ENCODE measurements around the gene SRSF8. TPM values are rescaled to one million over a fixed set of nuclear protein-coding genes. Genes with fewer than 3 reads are reported as not detected.

Gene SRSF8
- total and polyA plus RNA-seq, 9 of the 15 experiments (the other 6 are each of a cell fraction or from before 2014, with no cell fraction given) = 18.0 to 53.4 (median 27.9) TPM

- FAIRE-seq = no peak
Measured at GRCh38 chr11:95070471-95070870, 3.8 kb downstream of the SRSF8 start.

GRCh38 chr11:95072948-95073347, 6.2 kb downstream of the SRSF8 start:
- in situ Hi-C loops (cut with MboI) (no loop called here), intact Hi-C loops (cut with micrococcal nuclease) (no loop called here)
- Histone ChIP-seq H3K4me2 (ENCODE audit: insufficient read depth, low read length) (no peak overlapping the region), H3K9ac (ENCODE audit: insufficient read depth in 1 of 2, low read depth in 2 of 2, low read length in 2 of 2) (no peak overlapping the region), H3K4me1 (replicated peaks in 1 of 2; ENCODE audit: control insufficient read depth in 2 of 2, insufficient read depth in 2 of 2, low read length in 2 of 2) (peaks cover 0 to 11% of the 10 kb centered on the region in 2 experiments; a peak in 3 of 5 replicates), H3K36me3 (ENCODE audit: control insufficient read depth, insufficient read depth, low read length) (peaks cover 9% of the 10 kb centered on the region; the same call in 2 of the 3 replicates), H3K27ac (ENCODE audit: extremely low read depth, low read depth, low read length) (no peak overlapping the region), H3K4me3 (no peak overlapping the region), H3K9me1 (ENCODE audit: control insufficient read depth, insufficient read depth, low read length) (no peaks in the 10 kb centered on the region), H2AFZ (ENCODE audit: low read depth, low read length) (no peak overlapping the region), H3K27me3 (ENCODE audit: control insufficient read depth in 2 of 2, insufficient read depth in 2 of 2, low read length in 2 of 2) (no peaks in the 10 kb centered on the region), H3K9me3 (replicated peaks; ENCODE audit: control insufficient read depth, insufficient read depth, low read depth, low read length) (no peaks in the 10 kb centered on the region), H3K79me2 (ENCODE audit: control insufficient read depth, insufficient read depth, low read length) (peaks cover 30% of the 10 kb centered on the region), H4K20me1 (replicated peaks; ENCODE audit: control insufficient read depth, insufficient read depth, low read length) (no peaks in the 10 kb centered on the region)
- POLR2A ChIA-PET = interaction anchor here (1.2 to 5.0 kb wide), 5 partner anchors 9 to 36 kb away, joined by 3 to 33 read pairs (median 3); no protein-coding TSS in a partner anchor
- ATAC-seq (no peak), DNase-seq (ENCODE audit: extremely low read depth in 1 of 4, low spot score in 3 of 4) (no peak), FAIRE-seq (no peak)
- CTCF ChIA-PET (ENCODE audit: low intra/inter-chr PET ratio) = no interaction called here
- no TSS peak for BruUV-seq (replicated peaks)
- TF ChIP-seq TOE1 (IDR thresholded peaks at IDR 0.05; ENCODE audit: borderline replicate concordance) (no peak), TOE1 (CRISPR knock-in tag; IDR thresholded peaks at IDR 0.05; ENCODE audit: borderline replicate concordance, low read depth) (no peak), POLR2A (conservative IDR thresholded peaks at IDR 0.05) (peak; percentile 35; the same call in 1 of the 2 replicates), KLF13 (tag; IDR thresholded peaks at IDR 0.05; ENCODE audit: borderline replicate concordance, low read depth) (no peak), CHAMP1 (IDR thresholded peaks at IDR 0.05) (no peak)

More at GRCh38 chr11:95070471-95070870, 3.8 kb downstream of the SRSF8 start:
- BruUV-seq (replicated peaks) = no TSS peak
- in situ Hi-C loops (cut with MboI) (no loop called here), intact Hi-C loops (cut with micrococcal nuclease) (no loop called here)
- Histone ChIP-seq H3K79me2 (ENCODE audit: control insufficient read depth, insufficient read depth, low read length) (peaks cover 38% of the 10 kb centered on the region), H3K9me3 (replicated peaks; ENCODE audit: control insufficient read depth, insufficient read depth, low read depth, low read length) (no peaks in the 10 kb centered on the region), H3K4me3 (no peak overlapping the region), H3K9ac (ENCODE audit: insufficient read depth in 1 of 2, low read depth in 2 of 2, low read length in 2 of 2) (no peak overlapping the region), H3K27me3 (ENCODE audit: control insufficient read depth in 2 of 2, insufficient read depth in 2 of 2, low read length in 2 of 2) (no peaks in the 10 kb centered on the region), H4K20me1 (replicated peaks; ENCODE audit: control insufficient read depth, insufficient read depth, low read length) (no peaks in the 10 kb centered on the region), H3K4me1 (replicated peaks in 1 of 2; ENCODE audit: control insufficient read depth in 2 of 2, insufficient read depth in 2 of 2, low read length in 2 of 2) (peaks cover 0 to 5% of the 10 kb centered on the region in 2 experiments; a peak in 3 of 5 replicates), H3K4me2 (ENCODE audit: insufficient read depth, low read length) (peak overlapping the region; percentile 8; the same call in 1 of the 2 replicates), H3K36me3 (ENCODE audit: control insufficient read depth, insufficient read depth, low read length) (peaks cover 9% of the 10 kb centered on the region; the same call in 2 of the 3 replicates), H3K27ac (ENCODE audit: extremely low read depth, low read depth, low read length) (no peak overlapping the region), H2AFZ (ENCODE audit: low read depth, low read length) (no peak overlapping the region), H3K9me1 (ENCODE audit: control insufficient read depth, insufficient read depth, low read length) (no peaks in the 10 kb centered on the region)
- ChIA-PET CTCF (ENCODE audit: low intra/inter-chr PET ratio) (interaction anchor here (2.2 kb wide), 1 partner anchor 67 kb away, joined by 16 read pairs; no protein-coding TSS in a partner anchor), POLR2A (interaction anchor here (0.6 to 5.0 kb wide), 6 partner anchors 9 to 260 kb away, joined by 3 to 33 read pairs (median 3); no protein-coding TSS in a partner anchor)
- 100% methylated on average over 1 of the region's 1 CpG for WGBS (ENCODE audit: insufficient coverage, low coverage, missing lambda C conversion rate)
- TF ChIP-seq RBFOX2 (IDR thresholded peaks at IDR 0.05; ENCODE audit: low read depth, low read length) (peak; percentile 29), ZNF395 (CRISPR knock-in tag; IDR thresholded peaks at IDR 0.05) (no peak)
- ATAC-seq = no peak
- DNase-seq (ENCODE audit: extremely low read depth in 1 of 4, low spot score in 3 of 4) = no peak
